CD4-positive, alpha-beta T cell treated with Interleukin-15 for 1 hour (primary cell): ENCODE data around the gene NANP.
"Not testable (repeated sequence)": the region's sequence is repeated elsewhere in the genome, so short reads cannot be mapped to it uniquely, and the experiment has no call there.

ENCODE experiments used
- DNase-seq: peaks from one replicate; pipeline ENCODE4 v3.0.0-alpha.2; 2020

Gene NANP

DNA sequence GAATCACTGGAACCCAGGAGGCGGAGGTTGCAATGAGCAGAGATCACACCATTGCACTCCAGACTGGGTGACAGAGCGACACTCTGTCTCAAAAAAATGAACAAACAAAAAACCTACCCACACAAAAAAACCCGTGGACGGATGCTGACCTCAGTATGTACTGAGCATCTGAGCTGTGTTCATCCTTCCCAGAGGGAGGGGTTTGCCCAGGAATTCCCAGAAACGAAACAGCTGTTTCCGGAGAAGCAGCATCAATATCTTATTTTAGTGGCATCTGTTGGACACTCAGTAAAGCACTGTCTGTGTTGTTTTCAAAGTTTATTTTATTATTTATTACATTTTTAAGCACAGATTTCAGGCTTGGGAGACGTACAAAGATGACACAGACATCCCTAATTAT, 18.7 kb downstream of the NANP start:
- DNase-seq, result no peak

DNA sequence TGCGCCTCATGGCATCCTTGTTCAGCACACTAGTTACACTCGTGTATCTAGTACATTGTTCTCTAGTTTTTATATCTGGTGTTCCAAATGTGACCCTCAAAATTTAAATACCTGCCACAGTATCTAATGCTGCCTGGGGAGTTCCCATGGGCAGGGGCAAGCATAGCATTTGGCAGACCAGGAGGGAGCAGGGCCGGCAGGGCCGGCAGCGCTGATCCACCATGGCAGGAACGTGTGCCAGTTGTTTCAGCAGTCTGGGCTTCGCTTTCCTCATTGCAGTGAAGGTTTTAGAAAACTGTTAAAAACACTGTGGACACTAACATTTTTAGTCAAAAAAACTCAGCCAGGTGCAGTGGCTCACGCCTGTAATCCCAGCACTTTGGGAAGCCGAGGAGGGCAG, 19.2 kb downstream of the NANP start:
- DNase-seq, result no peak

DNA sequence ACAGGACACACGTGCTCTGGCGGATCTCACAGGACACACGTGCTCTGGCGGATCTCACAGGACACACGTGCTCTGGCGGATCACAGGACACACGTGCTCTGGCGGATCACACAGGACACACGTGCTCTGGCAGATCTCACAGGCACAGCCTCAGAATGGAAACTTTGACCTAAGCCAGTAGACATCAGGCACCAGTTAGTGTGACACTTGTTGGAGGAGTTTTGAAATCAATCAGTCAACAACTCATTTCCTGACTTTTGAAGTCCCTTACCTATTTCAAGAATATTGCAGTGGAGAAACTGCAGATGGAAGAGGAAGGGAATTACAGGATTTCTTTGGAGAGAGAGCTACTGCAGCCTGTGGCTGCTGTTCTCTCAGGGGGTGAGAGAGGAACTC, 20.9 kb downstream of the NANP start:
- DNase-seq, result not testable (repeated sequence)

DNA sequence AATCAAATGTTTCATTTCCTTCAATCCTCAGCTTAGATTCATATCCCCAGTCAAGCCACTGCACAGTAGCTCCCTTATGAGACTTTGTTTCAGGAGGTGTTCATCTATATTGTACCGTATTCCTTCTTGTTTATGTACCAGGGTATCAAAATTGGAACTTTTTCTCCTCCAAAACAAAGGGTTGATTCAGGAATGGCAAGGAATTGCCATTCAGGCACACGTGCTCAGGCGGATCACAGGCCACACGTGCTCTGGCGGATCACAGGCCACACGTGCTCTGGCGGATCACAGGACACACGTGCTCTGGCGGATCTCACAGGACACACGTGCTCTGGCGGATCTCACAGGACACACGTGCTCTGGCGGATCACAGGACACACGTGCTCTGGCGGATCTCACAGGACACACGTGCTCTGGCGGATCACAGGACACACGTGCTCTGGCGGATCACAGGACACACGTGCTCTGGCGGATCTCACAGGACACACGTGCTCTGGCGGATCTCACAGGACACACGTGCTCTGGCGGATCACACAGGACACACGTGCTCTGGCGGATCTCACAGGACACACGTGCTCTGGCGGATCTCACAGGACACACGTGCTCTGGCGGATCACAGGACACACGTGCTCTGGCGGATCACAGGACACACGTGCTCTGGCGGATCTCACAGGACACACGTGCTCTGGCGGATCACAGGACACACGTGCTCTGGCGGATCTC, 21.5 kb downstream of the NANP start:
- not testable (repeated sequence) for DNase-seq

DNA sequence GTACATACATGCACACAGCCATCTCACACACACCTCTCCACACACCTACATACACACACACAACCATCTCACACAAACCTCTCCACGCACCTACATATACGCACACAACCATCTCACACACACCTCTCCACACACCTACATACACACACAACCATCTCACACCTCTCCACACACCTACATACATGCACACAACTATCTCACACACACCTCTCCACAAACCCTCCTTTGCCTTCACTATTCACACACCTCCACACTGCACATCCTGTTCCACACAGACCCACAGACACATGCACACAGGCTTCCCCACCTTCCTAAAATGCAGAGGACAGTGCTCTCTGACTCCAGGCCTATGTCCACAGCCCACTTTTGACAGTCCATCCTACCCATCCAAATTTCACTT, 22.2 kb downstream of the NANP start:
- no peak for DNase-seq

DNA sequence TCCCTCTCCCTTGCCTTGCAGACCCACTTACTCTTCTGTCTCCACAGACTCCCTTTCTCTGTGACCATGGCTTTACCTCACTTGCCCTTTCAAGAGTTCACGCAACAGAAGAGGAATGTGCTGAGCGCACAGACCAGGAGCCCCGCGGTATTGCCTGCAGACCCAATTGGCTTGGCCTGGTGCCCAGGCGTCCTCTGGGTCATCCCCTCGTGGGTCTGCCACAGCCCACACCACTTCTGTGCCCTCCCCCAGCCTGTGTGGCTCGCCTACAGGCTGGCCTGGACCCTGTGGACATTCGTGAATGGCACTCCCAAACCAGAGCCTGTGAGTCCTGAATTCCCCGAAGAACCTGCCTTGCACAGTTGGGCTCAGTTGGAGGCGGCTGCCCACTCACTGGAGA, 23.2 kb downstream of the NANP start:
- no peak for DNase-seq

DNA sequence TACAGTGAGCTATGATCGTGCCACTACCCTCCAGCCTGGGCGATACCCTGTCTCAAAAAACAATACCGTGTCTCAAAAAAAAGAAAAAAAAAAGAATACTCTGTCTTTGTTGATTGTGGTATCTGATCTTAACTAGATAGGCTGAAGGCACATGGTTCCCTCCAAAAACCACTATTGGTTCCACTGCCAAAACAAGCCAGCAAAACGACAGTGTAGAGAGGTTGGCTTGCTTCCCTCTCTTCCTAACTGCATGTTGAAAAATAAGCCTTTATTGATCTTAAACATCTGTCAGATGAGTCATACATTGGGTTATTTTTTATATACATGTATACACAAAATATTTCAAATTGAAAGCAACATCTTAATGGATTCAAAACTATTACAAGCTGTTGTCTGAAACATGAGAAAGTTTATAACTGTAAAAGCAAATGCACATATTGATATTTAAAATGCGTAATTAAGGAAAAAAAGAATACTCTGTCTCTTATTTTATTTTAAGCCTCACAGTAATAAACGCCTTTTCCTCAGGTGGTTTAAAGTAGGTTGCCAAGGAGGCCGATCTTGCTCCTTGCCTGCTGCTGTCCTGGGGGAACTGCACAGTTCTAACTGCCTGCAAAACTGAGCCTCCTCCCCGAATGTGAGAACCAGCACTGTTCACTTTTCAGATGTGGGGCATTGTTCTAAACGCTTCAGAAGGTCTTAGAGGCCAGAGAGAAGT, 31.5 kb downstream of the NANP start:
- no peak for DNase-seq

DNA sequence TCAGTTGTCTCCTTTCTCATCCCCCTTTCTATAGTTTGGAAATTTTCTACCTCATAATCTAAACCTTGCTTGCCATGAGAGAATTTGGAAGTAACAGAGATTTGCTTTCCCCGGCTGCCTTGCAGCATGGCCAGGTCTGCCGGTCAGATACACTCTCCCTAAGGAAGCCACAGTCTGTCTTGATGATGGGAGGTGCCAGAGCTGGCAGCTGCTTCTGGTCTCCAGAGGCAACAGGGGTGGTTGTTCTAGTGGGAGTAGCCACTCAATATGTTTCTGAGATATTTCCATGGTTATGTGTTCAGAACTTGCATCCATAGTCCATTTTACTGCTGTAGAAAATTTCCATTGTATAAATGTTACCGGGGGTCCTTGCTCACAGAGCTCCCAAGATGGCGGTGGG, 33.0 kb downstream of the NANP start:
- not testable (repeated sequence) for DNase-seq

DNA sequence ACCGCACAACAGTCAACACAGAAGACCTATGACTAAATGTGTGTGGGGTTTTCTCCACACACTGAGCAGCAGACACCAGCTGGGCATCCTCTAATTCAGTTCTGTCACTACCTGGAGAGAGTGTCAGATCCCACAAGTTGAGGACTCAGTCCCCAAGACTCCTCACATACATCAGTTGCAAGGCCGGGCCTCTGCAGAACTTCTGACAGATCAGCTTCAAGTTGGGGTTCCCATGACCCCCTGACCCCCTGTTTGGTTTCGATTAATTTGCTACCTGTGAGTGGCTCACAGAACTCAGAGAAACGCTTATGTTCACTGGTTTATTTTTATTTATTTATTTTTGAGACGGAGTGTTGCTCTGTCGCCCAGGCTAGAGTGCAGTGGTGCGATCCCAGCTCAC, 35.3 kb downstream of the NANP start:
- DNase-seq, result no peak

DNA sequence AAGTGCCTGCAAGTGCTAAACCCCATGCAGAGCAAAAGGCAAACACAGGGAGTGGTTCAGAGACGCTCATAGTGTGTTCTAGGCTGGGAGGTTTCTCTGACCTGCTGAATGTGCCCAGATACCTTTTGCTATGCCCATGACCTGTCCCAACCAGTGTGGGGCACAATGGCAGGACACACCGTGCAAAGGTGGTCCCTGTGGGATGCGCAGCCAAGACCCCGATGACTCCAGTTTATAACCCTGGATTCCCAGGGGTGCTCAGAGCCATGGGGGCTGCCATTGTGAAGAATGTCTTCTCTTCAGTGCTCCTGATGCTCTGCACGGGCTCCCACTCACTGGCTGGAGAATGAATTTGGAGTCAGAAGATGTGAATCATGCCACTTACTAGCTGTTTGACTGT, 36.3 kb downstream of the NANP start:
- no peak for DNase-seq

DNA sequence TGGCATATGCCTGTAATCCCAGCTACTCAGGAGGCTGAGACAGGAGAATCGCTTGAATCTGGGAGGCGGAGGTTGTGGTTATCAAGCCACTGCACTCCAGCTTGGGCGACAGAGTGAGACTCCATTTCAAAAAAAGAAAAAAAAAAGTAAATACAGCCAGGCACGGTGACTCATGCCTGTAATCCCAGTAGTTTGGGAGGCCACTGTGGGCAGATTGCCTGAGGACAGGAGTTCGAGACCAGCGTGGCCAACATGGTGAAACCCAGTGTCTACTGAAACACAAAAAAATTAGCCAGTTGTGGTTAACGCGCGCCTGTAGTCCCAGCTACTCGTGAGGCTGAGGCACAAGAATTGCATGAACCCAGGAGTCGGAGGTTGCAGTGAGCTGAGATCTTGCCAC, 36.9 kb downstream of the NANP start:
- no peak for DNase-seq

DNA sequence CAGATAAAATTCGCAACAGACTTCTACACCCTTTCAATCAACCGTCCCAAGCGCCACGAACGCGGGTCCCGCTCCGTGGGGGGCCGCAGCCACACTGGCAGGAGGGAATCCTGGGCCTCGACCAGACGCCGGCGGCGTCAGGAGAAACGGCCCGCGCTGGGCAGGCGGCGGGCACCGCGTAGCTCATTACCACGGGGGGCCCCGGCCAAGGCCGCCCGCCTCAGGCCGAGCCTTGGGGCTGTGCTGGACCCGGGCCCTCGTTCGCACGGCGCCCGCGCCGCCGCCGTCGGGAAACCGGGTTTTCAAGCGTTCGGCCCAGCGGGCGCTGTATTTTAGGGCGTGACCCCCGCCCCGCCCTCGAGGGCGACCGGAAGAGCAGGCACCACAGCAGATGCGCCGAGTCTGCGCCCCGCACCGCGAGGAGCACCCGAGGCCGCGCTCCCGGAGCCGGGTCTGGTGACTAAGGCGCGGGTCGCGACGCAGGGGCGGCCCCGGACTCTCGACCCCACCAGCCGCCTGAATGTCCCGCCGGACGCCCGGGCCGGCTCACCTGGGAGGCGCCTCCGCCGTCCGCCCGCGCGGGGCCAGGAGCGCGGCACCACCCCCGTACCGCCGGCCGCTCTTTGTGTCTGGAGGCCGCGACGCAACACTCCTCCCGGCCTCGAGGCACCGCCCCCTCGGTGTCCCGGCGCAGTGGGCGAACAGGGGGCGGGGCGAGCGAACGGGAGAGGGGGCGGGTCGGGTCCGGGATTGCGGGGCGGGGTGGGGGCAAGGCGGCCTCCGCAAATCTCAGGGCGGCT, 38.7 kb downstream of the NANP start, which contains the start of gene NINL:
Gene NINL, minus strand, starts transcription at position 627 of the 800 bp plus-strand sequence. CDS start 58,944 bp downstream, outside the sequence.
- DNase-seq, result peak; percentile 20

DNA sequence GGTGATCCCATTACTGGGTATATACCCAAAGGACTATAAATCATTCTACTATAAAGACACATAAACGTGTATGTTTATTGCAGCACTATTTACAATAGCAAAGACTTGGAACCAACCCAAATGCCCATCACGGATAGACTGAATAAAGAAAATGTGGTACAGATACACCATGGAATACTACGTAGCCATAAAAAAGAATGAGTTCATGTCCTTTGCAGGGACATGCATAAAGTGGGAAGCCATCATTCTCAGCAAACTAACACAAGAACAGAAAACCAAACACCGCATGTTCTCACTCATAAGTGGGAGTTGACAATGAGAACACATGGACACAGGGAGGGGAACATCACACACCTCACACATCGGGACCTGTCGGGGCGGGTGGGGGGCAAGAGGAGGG, 40.2 kb downstream of the NANP start:
- not testable (repeated sequence) for DNase-seq

DNA sequence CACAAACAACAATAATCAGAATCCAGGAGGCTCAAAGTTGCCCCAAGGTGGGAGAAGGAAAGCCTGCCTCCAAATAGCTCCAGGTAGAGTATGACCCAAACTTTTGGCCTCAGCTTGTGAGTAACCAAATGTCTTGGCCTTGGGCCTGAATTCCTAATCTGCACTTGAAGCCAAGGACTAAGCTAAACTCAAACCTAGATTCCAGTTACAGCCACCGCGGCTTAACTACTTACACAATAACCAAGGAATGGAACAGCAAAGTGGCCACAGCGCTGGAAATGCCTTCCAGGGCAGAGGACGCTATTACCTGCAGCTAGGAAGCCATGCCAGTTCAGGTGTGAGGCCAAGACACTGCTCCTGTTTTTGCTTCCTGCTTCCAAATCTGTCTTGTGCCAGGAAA, 43.1 kb downstream of the NANP start:
- no peak for DNase-seq

DNA sequence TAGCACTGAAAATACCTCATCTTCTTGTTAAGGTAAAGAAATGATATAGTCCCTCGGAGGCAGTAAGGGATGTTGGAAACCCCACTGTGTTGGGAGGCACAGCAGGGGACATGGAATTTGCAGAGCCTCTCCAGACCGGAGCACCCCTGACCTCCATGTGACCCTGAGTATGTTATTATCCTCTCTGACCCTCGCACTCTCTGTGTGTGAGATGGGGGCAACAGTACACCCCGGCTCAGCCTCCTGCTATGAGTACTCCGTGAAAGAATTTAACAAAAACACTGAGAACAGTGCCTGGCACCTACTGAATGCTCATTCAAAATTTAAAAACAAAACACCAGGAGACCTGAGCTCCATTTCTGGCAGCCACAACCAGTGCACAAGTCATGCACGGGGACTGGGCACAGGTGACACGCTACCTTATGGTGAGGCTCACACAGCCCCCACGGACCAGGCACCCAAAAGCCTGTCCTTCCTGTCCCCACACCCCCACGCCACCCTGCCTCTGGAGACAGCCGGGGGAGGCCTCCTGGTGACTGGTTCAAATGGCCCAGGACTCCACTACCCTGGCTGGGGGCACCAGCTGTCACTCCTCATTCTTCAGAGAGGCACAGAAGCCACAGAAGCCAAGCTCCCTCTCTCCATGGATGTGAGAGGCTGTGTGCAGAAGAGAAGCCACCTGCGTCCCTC, 44.6 kb downstream of the NANP start:
- DNase-seq, result no peak

DNA sequence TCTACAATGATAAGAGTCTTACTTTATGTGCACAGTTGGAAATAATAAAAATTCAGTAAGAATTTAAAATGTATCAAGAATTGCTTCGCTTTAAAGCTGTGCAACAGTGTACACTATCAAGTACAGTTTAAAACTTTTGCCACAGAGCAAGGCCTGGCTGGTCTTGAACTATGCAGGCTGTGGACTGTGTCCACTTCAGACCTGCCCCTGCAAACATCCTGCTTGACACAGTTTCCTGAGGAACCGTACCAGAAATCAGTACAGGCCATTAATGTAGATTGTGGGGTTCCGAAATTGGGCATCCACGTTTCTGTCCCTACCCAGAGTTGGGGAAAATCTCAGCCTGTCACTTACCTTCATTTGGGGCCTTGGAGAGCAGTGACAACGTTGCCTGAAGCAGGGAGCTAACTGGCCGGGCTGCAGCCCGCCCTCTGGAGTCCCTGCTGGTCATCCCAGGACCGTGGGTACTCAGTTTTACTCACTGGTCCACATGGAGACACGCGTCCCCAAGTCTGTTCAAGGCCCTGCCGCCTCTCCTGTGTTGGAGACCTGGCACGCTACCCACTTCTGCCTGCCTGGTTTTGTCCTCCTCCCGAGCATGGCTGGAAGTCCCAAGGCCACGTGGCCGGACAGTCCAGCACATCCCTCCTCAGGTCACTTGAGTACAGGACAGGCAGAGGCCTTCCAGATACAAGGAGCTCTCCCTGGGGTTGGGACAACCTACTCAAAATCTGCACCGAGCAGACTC, 46.9 kb downstream of the NANP start:
- no peak for DNase-seq

DNA sequence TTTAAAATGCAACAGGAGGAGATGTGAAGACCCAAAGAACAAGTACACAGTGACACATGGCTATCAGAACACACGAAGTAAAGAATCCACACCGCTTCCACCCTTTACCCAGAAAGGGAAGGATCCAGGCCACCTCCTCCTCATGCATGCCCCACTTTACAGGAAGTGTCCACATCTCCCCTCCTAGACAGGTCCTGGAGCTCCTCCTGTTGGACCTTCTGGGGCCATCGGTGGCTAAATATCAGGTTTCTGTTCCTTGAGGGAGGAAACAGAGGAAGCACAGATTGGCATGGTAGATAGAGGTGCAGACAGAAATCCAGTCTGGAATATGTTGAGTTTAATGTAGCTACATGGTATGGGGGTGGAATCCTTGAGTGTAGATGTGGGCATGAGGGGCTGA, 49.4 kb downstream of the NANP start:
- no peak for DNase-seq

DNA sequence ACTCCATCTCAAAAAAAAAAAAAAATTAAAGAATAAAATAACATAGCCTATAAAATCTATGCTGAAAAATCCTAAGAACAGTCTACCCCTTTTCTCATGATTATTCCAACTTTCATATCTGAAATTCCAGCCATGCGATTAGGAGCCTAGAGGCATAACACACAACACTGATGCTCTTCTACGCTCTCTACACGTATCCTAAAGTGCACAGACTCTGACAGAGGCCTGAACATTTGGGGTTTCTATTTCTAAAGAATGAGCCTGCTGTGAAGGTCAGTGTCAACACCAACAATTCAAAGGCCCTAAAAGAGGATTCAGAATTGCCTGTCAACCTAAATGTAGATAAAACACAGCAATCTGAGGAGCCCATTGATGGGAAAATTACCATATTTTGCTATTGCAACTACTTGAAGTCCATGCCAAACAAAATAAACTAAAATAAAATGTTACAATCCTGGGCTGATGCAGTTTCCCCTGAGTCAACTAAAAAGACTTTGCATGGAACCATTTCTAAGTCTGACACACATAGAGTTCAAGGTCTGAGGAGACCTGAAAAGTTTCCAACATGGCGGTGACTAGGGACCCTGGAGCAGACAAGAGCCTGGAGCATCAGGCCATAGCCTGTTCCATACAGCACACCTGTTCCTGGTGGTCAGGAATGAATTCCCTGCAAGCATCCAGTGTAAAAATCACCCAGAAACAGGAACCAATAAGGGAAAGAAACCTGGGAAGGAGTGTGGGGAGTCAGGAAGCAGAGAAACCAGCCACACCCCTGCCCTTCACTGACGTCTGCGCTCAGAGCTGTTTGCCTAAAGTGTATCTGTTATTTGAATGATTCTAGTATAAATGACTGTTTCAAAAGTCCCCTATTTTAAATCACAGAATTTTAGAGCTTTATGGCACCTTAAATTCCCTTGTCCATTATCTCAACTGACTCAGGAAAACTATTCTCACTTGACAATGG, 50.2 kb downstream of the NANP start:
- DNase-seq, result no peak

DNA sequence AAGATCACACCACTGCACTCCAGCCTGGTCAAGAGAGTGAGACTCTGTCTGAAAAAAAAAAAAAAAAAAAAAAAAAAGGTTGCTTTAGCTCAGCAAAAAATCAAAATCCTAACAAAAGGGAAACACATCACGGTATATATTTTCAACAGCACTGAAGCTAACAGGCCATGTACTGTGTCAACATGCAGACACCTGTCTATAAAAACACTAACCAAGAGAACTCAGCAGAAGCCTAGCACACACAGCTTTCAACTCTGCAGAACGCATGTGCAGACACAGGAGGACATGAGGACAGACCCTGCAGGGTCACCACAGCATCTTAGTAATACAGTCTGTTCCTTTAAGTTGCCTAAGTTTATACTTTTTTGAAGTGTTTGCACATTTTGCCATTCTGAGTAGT, 52.0 kb downstream of the NANP start:
- no peak for DNase-seq

DNA sequence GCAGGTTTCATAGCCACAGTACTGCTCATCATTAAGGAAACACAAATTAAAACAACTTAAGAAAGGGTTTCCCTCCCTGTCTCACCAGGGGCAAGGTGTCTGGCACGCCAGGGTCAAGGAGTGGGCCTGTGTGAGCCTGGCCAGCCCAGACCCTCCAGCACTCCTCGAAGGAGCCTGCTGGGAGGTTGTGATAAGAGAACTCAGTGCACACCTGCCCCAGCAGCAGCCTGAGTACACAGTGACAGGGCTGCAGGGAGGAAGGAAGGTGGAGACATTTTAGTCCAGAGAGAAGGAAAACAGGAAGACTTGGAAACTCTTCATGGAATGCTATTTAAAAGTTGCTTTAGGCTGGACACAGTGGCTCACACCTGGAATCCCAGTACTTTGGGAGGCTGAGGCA, 52.6 kb downstream of the NANP start:
- DNase-seq, result no peak

DNA sequence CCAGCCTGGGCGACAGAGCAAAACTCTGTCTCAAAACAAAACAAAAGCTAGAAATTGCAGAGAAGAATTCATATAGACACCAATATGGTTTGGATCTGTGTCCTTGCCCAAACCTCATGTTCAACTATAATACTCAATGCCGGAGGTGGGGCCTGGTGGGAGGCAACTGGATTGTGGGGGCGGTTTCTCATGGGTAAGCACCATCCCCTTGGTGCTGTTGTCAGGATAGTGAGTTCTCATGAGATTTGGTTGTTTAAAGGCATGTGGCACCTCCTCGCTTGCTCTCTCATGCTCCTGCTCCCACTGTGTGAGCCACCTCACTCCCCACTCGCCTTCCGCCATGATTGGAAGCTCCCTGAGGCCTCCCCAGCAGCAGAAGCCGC, 53.7 kb downstream of the NANP start:
- DNase-seq, result no peak
